ENCODE measurements around the gene MYO5A.

Gene MYO5A

DNA sequence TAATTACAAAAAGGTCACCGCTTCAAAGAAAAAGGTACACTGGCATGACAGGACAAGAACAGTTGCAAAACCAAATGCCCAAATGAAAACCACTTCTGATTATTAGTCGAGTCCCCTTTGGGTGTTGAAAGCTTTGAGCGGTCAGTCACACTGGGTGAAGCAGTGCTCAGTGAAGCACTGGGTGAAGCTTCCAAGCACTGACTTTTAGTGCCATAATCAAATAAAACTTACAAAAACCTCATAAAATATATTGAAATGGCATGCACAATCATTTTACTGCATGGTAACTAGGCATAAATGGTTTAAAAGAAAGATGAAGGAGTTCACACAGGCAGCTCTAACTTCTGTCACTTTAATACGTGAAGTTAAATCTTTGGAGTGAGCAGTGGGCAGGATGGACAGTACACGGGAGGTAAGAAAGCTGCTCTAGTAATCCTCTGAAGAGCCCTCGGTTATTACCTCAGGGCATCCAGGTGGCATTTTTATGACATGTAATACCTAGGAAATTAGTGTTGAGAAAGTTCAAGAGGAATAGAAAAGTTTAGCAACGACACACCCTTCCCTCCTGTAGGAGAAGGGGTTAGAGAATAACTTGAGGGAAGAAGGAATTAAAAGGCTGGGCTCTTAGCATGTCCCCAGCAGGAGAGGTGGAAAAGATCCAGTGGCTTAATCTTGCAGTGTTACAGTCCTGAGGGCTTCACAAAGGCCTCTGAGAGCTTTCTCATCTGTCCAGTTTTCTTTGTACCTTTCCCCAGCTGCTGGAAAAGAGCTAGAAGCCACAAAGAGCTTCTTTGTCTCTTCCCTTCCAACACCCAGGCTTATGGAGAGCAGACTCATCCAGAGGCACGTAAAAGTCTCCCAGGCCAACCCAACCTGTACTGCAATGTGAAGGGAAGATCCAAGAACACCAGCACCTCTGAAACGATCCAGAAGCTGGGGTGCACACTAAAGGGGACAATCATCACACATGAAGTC, 168.2 kb downstream of the MYO5A start:
- DNase-seq (ENCODE audit: insufficient read length, low spot score), result no peak
- FAIRE-seq, result no peak
- no peak for TF ChIP-seq POLR2A (IDR thresholded peaks at IDR 0.05; ENCODE audit: low read depth, low read length)

- TF ChIP-seq POLR2A (IDR thresholded peaks at IDR 0.05; ENCODE audit: low read depth, low read length), result no peak
- no peak for FAIRE-seq
- DNase-seq (ENCODE audit: insufficient read length, low spot score), result no peak
These were observed 169.0 kb downstream of the MYO5A start for GRCh38 chr15:52359722-52360121.

DNA sequence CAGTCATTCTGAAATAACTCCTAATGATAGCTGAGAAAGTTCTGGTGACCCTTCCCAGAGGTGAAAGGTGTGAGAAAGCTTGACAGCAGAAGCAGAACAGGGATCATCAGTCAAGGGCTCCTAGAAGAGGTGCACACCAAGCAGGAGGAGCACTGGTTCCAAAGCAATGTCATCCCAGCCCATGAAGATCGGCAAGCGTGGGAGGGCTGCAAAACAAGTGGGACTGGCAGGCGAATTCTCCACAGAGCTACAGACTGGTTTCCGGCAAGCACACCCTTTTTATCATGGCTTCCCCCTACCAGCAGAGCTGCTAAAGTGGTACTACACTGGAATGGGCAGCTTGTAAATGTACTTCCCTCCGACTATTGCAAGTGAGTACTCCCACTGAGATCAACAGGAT, 170.7 kb downstream of the MYO5A start:
- DNase-seq (ENCODE audit: insufficient read length, low spot score) (no peak), FAIRE-seq (no peak)
- TF ChIP-seq POLR2A (IDR thresholded peaks at IDR 0.05; ENCODE audit: low read depth, low read length), result no peak

DNA sequence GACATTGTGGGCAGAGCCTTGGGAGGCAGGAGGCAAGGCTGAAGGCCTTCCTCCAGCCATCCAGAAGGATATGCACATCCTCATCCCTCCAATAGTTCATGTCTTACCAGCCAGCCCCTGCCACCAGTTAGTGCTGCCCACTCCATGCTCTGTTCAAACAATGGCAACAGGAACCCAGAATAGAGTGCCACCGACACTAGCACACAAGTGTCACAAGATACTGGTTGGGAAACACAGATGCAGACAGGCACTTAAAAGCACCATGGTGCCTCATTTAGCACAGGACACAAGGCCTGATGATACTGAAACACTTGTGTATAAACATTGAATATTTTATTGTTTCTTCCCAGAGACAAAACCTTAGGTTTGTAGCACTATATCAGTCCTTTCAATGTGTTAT, 176.6 kb downstream of the MYO5A start:
- no peak for DNase-seq (ENCODE audit: insufficient read length, low spot score)
- no peak for TF ChIP-seq POLR2A (IDR thresholded peaks at IDR 0.05; ENCODE audit: low read depth, low read length)
- no peak for FAIRE-seq

GRCh38 chr15:52351206-52351908, 177.3 kb downstream of the MYO5A start:
- DNase-seq (ENCODE audit: insufficient read length, low spot score) (no peak), FAIRE-seq (no peak)
- no peak for TF ChIP-seq POLR2A (IDR thresholded peaks at IDR 0.05; ENCODE audit: low read depth, low read length)

DNA sequence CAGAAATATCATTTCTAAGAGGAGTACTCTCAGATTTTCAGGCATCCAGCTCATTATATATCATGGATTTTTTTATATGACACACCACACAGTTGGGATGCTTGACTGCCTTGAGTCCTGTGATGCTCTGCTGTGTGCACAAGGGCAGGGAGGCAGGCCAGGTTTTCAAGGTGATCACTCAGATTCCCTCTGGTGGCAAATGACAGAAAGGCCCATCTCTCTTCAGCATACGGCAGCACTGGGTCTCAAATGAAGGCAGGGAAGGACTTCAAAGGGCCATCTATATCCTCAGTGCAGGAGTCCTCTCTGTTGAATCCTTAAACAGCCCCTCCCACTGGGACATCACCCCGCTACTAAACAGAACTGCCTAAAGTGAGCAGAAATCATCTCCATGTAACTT, 178.3 kb downstream of the MYO5A start:
- FAIRE-seq, result no peak
- TF ChIP-seq POLR2A (IDR thresholded peaks at IDR 0.05; ENCODE audit: low read depth, low read length), result no peak
- no peak for DNase-seq (ENCODE audit: insufficient read length, low spot score)

GRCh38 chr15:52349052-52349700, 179.5 kb downstream of the MYO5A start:
- FAIRE-seq, result no peak
- no peak for TF ChIP-seq POLR2A (IDR thresholded peaks at IDR 0.05; ENCODE audit: low read depth, low read length)
- DNase-seq (ENCODE audit: insufficient read length, low spot score), result no peak

DNA sequence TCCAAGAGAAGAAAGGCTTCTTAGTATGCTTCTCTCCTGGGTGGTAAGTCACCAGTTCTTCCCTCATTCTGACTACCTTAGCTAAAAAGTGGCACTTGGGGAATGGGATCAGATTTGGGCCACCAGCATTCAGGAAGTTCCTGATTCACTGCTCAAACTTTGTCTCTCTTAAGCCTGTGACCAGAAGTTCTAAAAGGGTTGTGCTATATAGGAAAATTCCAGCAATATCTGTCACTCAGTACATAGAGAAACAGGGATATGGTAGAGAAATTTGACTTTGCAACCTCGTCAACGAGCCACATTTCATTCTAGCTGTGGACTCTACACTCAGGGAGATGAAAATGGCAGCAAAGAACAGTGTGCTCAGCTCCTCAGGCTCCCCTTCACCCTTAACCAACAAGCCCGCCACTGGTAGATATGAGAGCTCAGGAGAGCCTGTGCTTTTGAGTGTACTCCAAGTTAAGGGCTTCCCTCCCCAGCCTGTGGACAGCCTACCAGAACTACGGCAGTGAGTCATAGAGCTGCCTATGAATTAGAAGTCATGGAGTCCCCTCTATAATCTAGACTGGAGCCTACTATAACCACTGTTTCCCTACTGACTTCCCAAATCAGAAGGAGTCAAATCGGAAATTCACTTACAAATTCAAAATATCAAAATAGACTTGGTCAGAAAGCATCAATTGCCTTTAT, 180.5 kb downstream of the MYO5A start:
- FAIRE-seq, result no peak
- DNase-seq (ENCODE audit: insufficient read length, low spot score), result no peak
- TF ChIP-seq POLR2A (IDR thresholded peaks at IDR 0.05; ENCODE audit: low read depth, low read length), result no peak

DNA sequence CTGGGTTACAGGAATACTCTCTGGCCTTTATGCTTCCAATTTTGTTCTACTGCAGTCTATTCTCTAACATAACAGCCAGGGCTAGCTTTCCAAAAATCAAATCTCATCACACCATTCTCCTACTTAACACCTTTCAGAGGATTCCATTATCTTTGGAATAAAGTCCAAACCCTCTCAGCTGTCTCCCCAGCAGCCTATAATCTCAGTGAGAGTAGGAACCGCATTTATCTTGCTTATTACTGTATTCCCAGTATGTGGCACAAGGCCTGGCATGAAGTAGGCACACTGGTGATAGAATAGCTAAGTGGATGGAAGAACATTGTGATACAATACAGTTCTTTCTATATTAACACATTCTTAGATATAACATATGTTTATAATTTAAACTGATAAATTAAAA, 184.1 kb downstream of the MYO5A start:
- no peak for TF ChIP-seq POLR2A (IDR thresholded peaks at IDR 0.05; ENCODE audit: low read depth, low read length)
- no peak for DNase-seq (ENCODE audit: insufficient read length, low spot score)
- no peak for FAIRE-seq

DNA sequence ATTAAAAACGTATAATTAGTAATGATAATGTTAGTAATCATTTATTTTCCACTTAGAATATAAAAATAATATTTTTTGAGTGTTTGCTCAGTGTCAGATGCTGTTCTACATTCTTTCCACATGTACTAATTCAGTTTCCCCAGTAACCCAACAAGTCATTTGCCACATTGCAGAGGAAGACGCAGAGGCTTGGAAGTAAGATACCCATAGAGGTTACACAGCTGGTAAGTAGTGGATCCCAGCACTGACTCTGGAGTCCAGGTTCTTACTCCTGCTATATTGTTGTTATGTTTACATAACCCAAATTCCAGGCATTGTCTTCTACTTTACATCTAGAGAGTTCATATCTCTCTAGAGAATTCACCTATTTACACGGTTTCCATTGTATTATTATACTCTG, 184.8 kb downstream of the MYO5A start:
- FAIRE-seq (no peak), DNase-seq (ENCODE audit: insufficient read length, low spot score) (no peak)
- TF ChIP-seq POLR2A (IDR thresholded peaks at IDR 0.05; ENCODE audit: low read depth, low read length), result no peak

DNA sequence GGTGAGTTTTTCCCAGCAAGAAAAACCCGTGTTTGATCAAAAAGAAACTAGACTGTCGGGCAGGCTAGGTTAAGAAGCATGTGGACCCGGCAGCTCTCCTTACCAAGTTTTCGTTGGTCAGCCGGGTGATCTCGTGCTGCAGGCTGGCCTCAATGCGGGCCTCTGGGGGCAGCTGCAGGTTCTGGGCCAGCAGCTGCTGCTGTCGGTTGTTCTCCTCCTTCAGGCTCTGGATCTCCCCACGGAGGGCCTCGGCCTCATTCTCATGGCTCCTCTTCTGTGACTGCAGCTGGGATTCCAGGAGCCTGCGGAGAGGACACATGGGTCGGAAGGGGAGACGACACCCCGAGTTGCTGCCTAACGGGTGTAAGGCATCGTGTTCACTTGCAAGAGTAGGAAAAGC, 188.6 kb downstream of the MYO5A start:
- FAIRE-seq (no peak), DNase-seq (ENCODE audit: insufficient read length, low spot score) (no peak)
- TF ChIP-seq POLR2A (IDR thresholded peaks at IDR 0.05; ENCODE audit: low read depth, low read length), result no peak

DNA sequence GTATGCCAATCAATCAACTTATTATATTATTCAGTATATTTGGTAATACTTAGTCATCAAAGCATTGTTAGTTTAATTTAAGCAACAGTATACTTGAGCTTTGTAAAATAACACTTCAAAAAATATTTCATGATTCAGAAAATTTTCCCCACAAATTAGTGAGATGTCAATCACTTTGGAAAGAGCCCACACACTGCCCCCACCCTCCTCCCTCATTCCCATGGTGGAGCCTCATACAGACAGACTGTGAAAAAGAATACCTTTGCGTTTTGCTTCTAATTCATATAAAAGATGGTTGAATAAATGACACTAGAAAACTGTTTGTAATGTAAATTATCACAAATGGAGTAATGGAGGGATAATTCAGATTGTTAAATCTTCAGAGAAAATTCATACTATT, 189.8 kb downstream of the MYO5A start:
- DNase-seq (ENCODE audit: insufficient read length, low spot score) (no peak), FAIRE-seq (no peak)
- TF ChIP-seq POLR2A (IDR thresholded peaks at IDR 0.05; ENCODE audit: low read depth, low read length), result no peak

- FAIRE-seq (no peak), DNase-seq (ENCODE audit: insufficient read length, low spot score) (no peak)
- no peak for TF ChIP-seq POLR2A (IDR thresholded peaks at IDR 0.05; ENCODE audit: low read depth, low read length)
These were observed 190.6 kb downstream of the MYO5A start for GRCh38 chr15:52338058-52338457.

Measured in H54 (cell line).